Ovary (tissue), 3 donors: ENCODE results near the gene CDH10.

Experiments
- CTCF ChIP-seq, 3 donors: fragments of 450-650 bp in 2 of 3; fragments of 200-600 bp in 1 of 3; IDR thresholded peaks; one replicate each; pipeline versions ENCODE4 v1.5.1 to v1.8.0; 2016 to 2022; ENCODE audit warnings: antibody characterized with exemption in 3 of 3, mild to moderate bottlenecking in 1 of 3
- EP300 ChIP-seq: sonication (generic); formaldehyde crosslinking; IDR thresholded peaks from one replicate; pipeline ENCODE4 v1.6.1; 2017; ENCODE audit warnings: antibody characterized with exemption
- POLR2A ChIP-seq: fragments of 450-650 bp; IDR thresholded peaks from one replicate; pipeline ENCODE4 v1.6.1; 2017; ENCODE audit warnings: antibody characterized with exemption, mild to moderate bottlenecking, moderate library complexity
- donor health status: DM: no; HTN: no; CAD: no.

- TF ChIP-seq CTCF (IDR thresholded peaks at IDR 0.05): no peak
- no peak for TF ChIP-seq POLR2A
- TF ChIP-seq EP300: no peak
Observed at GRCh38 chr5:24439465-24439864, 205.3 kb downstream of the CDH10 start.
